ENCODE results near the gene NDUFA8. TPM values are rescaled to one million over a fixed set of nuclear protein-coding genes. Genes with fewer than 3 reads are reported as not detected.

NDUFA8 gene
- total RNA-seq, 1 experiment from 2014 or later, result 60.7 TPM

DNA sequence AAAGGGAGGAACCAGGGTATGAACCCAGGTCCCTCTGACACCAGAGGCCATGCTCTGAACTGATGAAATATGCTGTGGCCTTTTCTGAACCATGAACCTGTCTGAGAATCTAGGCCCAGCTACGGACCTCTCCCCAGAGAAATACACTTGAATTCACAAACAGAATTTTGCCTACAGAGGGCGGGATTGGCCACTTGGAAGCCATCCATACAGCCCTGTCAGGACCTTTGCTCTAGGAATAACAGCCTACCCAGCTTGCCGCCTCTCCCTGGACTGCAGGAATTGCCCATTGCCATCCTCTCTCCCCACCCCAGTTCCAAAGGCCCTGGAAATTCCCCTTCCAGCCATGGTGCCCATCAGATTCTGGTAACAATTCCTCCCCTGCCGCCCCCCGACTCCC lies 26.7 kb upstream of the NDUFA8 start:
- no peak overlapping the region for H3K56ac ChIP-seq (ENCODE audit: insufficient read length, low read depth, low read length)
- no peak overlapping the region for H3K27ac ChIP-seq (ENCODE audit: insufficient read length, low read depth, low read length)
- no peak for DNase-seq
- no peak overlapping the region for H3K18ac ChIP-seq (ENCODE audit: insufficient read length, low read depth, low read length)
- TF ChIP-seq, protein P1, sequence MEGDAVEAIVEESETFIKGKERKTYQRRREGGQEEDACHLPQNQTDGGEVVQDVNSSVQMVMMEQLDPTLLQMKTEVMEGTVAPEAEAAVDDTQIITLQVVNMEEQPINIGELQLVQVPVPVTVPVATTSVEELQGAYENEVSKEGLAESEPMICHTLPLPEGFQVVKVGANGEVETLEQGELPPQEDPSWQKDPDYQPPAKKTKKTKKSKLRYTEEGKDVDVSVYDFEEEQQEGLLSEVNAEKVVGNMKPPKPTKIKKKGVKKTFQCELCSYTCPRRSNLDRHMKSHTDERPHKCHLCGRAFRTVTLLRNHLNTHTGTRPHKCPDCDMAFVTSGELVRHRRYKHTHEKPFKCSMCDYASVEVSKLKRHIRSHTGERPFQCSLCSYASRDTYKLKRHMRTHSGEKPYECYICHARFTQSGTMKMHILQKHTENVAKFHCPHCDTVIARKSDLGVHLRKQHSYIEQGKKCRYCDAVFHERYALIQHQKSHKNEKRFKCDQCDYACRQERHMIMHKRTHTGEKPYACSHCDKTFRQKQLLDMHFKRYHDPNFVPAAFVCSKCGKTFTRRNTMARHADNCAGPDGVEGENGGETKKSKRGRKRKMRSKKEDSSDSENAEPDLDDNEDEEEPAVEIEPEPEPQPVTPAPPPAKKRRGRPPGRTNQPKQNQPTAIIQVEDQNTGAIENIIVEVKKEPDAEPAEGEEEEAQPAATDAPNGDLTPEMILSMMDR (conservative IDR thresholded peaks at IDR 0.05), result peak; percentile 34; the same call in 2 of the 3 replicates
- H3K14ac ChIP-seq (ENCODE audit: insufficient read depth, low read length), result no peak overlapping the region
- Mint-ChIP-seq H3K27me3 (ENCODE audit: low read depth) (no peaks in the 10 kb centered on the region; the same call in 1 of the 2 replicates), H3K36me3 (ENCODE audit: insufficient read depth in 1 of 3, low read depth in 3 of 3) (no peaks in the 10 kb centered on the region), H3K4me1 (peaks cover 1 to 4% of the 10 kb centered on the region in 2 experiments; a peak in 3 of 4 replicates), H3K27ac (no peak overlapping the region), H3K9me3 (no peaks in the 10 kb centered on the region), H3K4me3 (no peak overlapping the region)
- no peak overlapping the region for H3K4me2 ChIP-seq (ENCODE audit: insufficient read depth, insufficient read length, low read length)
- H3T11ph ChIP-seq (ENCODE audit: low read length), result no peak overlapping the region
- no peaks in the 10 kb centered on the region for H3K23me2 ChIP-seq (ENCODE audit: insufficient read length, low read depth, low read length, poor library complexity, severe bottlenecking)
- no peak overlapping the region for H4K5ac ChIP-seq (ENCODE audit: insufficient read length, low read depth, low read length)
- no CpG with 5 or more reads among the region's 5 CpGs for WGBS (ENCODE audit: extremely low coverage, insufficient read length, low lambda C conversion rate)
- H4K20me1 ChIP-seq (ENCODE audit: control insufficient read depth, insufficient read depth, insufficient read length), result no peaks in the 10 kb centered on the region
- H3K9ac ChIP-seq (ENCODE audit: extremely low read depth, insufficient read length, low read length), result no peak overlapping the region
- no peak overlapping the region for H2BK12ac ChIP-seq (ENCODE audit: insufficient read length, low read depth, low read length)
- no peak overlapping the region for H4K91ac ChIP-seq (ENCODE audit: insufficient read length, low read depth, low read length)
- no peak overlapping the region for H3K4ac ChIP-seq (ENCODE audit: low read depth, low read length)
- H3K79me1 ChIP-seq (ENCODE audit: insufficient read depth, low read depth, low read length, poor library complexity, severe bottlenecking), result no peaks in the 10 kb centered on the region
- H3K4me1 ChIP-seq (ENCODE audit: insufficient read depth, low read length), result no peaks in the 10 kb centered on the region
- H3K79me2 ChIP-seq (ENCODE audit: insufficient read depth, low read length), result no peaks in the 10 kb centered on the region
- H3K27me3 ChIP-seq (ENCODE audit: insufficient read depth, low read length), result no peaks in the 10 kb centered on the region
- no peak overlapping the region for H2BK15ac ChIP-seq (ENCODE audit: low read depth, low read length)
- no peak overlapping the region for H2BK5ac ChIP-seq (ENCODE audit: insufficient read length, low read length)
- H2AK5ac ChIP-seq (ENCODE audit: insufficient read length, low read length), result no peak overlapping the region
- H2BK20ac ChIP-seq (ENCODE audit: low read depth, low read length, poor library complexity, severe bottlenecking), result no peak overlapping the region
- H4K8ac ChIP-seq (replicated peaks; ENCODE audit: insufficient read length, low read depth, low read length), result no peak overlapping the region
- H3K9me3 ChIP-seq (ENCODE audit: control insufficient read depth, low read depth, low read length), result no peaks in the 10 kb centered on the region
- H2AFZ ChIP-seq (ENCODE audit: low read length), result no peak overlapping the region
- H2BK120ac ChIP-seq (ENCODE audit: low read depth, low read length, poor library complexity, severe bottlenecking), result no peak overlapping the region
- H3K23ac ChIP-seq (ENCODE audit: insufficient read length, low read depth, low read length), result no peak overlapping the region

Measured in H9 (cell line).